ENCODE results near the gene COPG2. TPM values are rescaled to one million over a fixed set of nuclear protein-coding genes. Genes with fewer than 3 reads are reported as not detected.
"Not testable (repeated sequence)": the region's sequence is repeated elsewhere in the genome, so short reads cannot be mapped to it uniquely, and the experiment has no call there.

Gene COPG2
- total RNA-seq, 1 experiment from 2014 or later, result 14.1 TPM

GRCh38 chr7:130649004-130649790 lies 19.4 kb downstream of the COPG2 start:
- DNase-seq (ENCODE audit: low spot score), result peak; percentile 62

- DNase-seq (ENCODE audit: low spot score), result no peak
These were observed 20.0 kb downstream of the COPG2 start for GRCh38 chr7:130648580-130648979.

- DNase-seq (ENCODE audit: low spot score), result no peak
These were observed 26.2 kb downstream of the COPG2 start for GRCh38 chr7:130642383-130642782.

GRCh38 chr7:130641497-130641896 lies 27.1 kb downstream of the COPG2 start:
- DNase-seq (ENCODE audit: low spot score), result no peak

GRCh38 chr7:130641040-130641439 lies 27.5 kb downstream of the COPG2 start:
- DNase-seq (ENCODE audit: low spot score), result no peak

GRCh38 chr7:130639388-130639787 lies 29.2 kb downstream of the COPG2 start:
- DNase-seq (ENCODE audit: low spot score), result no peak

- peak; percentile 70 for DNase-seq (ENCODE audit: low spot score)
These were observed 36.4 kb downstream of the COPG2 start for GRCh38 chr7:130632111-130632510.

GRCh38 chr7:130628901-130629300 lies 39.6 kb downstream of the COPG2 start:
- no peak for DNase-seq (ENCODE audit: low spot score)

GRCh38 chr7:130627775-130628174 lies 40.8 kb downstream of the COPG2 start:
- no peak for DNase-seq (ENCODE audit: low spot score)

GRCh38 chr7:130622866-130623265 lies 45.7 kb downstream of the COPG2 start:
- DNase-seq (ENCODE audit: low spot score), result no peak

- DNase-seq (ENCODE audit: low spot score), result no peak
These were observed 53.0 kb downstream of the COPG2 start for GRCh38 chr7:130615583-130615982.

- no peak for DNase-seq (ENCODE audit: low spot score)
These were observed 54.1 kb downstream of the COPG2 start for GRCh38 chr7:130614449-130614848.

GRCh38 chr7:130611218-130611617 lies 57.3 kb downstream of the COPG2 start:
- no peak for DNase-seq (ENCODE audit: low spot score)

- not testable (repeated sequence) for DNase-seq (ENCODE audit: low spot score)
These were observed 61.5 kb downstream of the COPG2 start for GRCh38 chr7:130607066-130607465.

- DNase-seq (ENCODE audit: low spot score), result no peak
These were observed 62.4 kb downstream of the COPG2 start for GRCh38 chr7:130606161-130606560.

GRCh38 chr7:130598056-130598455 lies 70.5 kb downstream of the COPG2 start:
- DNase-seq (ENCODE audit: low spot score), result no peak

GRCh38 chr7:130595986-130596385 lies 72.6 kb downstream of the COPG2 start:
- peak; percentile 8 for DNase-seq (ENCODE audit: low spot score)

GRCh38 chr7:130593033-130593432 lies 75.5 kb downstream of the COPG2 start:
- DNase-seq (ENCODE audit: low spot score), result no peak

- not testable (repeated sequence) for DNase-seq (ENCODE audit: low spot score)
These were observed 77.1 kb downstream of the COPG2 start for GRCh38 chr7:130591464-130591863.

GRCh38 chr7:130585932-130586331 lies 82.6 kb downstream of the COPG2 start:
- DNase-seq (ENCODE audit: low spot score), result not testable (repeated sequence)

- DNase-seq (ENCODE audit: low spot score), result not testable (repeated sequence)
These were observed 93.4 kb downstream of the COPG2 start for GRCh38 chr7:130575110-130575509.

GRCh38 chr7:130570144-130570543 lies 98.4 kb downstream of the COPG2 start:
- DNase-seq (ENCODE audit: low spot score), result not testable (repeated sequence)

- DNase-seq (ENCODE audit: low spot score), result no peak
These were observed 101.7 kb downstream of the COPG2 start for GRCh38 chr7:130566898-130567280.
